Liver (tissue), 9 donors: ENCODE results near the gene BRI3BP. TPM values are rescaled to one million over a fixed set of nuclear protein-coding genes. Genes with fewer than 3 reads are reported as not detected.

Source experiments
- DNase-seq: peaks from one replicate; pipeline ENCODE4 v3.0.0-alpha.2; 2017; ENCODE audit warnings: low spot score
- H3K27ac ChIP-seq, 2 donors: one replicate each; pipeline ENCODE4 v1.7.0; 2013; ENCODE audit warnings: inconsistent platforms in 2 of 2, low read length in 2 of 2, control low read depth in 1 of 2, low read depth in 1 of 2, mild to moderate bottlenecking in 1 of 2
- H3K27me3 ChIP-seq, 4 donors: one replicate each; pipeline versions ENCODE4 v1.6.1 to v1.7.0; 2013; ENCODE audit warnings: low read length in 3 of 4, inconsistent platforms in 1 of 4, mild to moderate bottlenecking in 1 of 4, moderate library complexity in 1 of 4; ENCODE audit not compliant: control insufficient read depth in 4 of 4, insufficient read depth in 4 of 4
- H3K36me3 ChIP-seq, 4 donors: one replicate each; pipeline versions ENCODE4 v1.6.1 to v1.7.0; 2013; ENCODE audit warnings: low read length in 3 of 4, mild to moderate bottlenecking in 3 of 4, low read depth in 1 of 4, moderate library complexity in 1 of 4; ENCODE audit not compliant: control insufficient read depth in 4 of 4, insufficient read depth in 3 of 4
- H3K4me1 ChIP-seq, 4 donors: one replicate each; pipeline versions ENCODE4 v1.6.1 to v1.7.0; 2013; ENCODE audit warnings: low read length in 3 of 4, mild to moderate bottlenecking in 3 of 4, moderate library complexity in 1 of 4; ENCODE audit not compliant: control insufficient read depth in 4 of 4, insufficient read depth in 4 of 4
- H3K4me3 ChIP-seq, 3 donors: one replicate each; pipeline versions ENCODE4 v1.6.1 to v1.7.0; 2013; ENCODE audit warnings: low read length in 3 of 3, control low read depth in 1 of 3, low read depth in 1 of 3, mild to moderate bottlenecking in 1 of 3
- H3K9ac ChIP-seq, 2 donors: one replicate each; pipeline ENCODE4 v1.7.0; 2013; ENCODE audit warnings: low read length in 2 of 2, mild to moderate bottlenecking in 2 of 2, moderate library complexity in 2 of 2, control low read depth in 1 of 2, low read depth in 1 of 2
- H3K9me3 ChIP-seq, 4 donors: one replicate each; pipeline versions ENCODE4 v1.6.1 to v1.7.0; 2013; ENCODE audit warnings: low read length in 3 of 4; ENCODE audit not compliant: control insufficient read depth in 4 of 4
- EGR1 ChIP-seq, 2 donors: IDR thresholded peaks; 2 replicates each; pipeline ENCODE4 v1.6.1; 2016 to 2018; ENCODE audit warnings: antibody characterized with exemption in 2 of 2, low read depth in 2 of 2
- FOXA1 ChIP-seq: IDR thresholded peaks from 2 replicates; pipeline ENCODE4 v1.6.1; 2016; ENCODE audit warnings: antibody characterized with exemption
- FOXA2 ChIP-seq: IDR thresholded peaks from 2 replicates; pipeline ENCODE4 v1.6.1; 2016; ENCODE audit warnings: antibody characterized with exemption
- HNF4A ChIP-seq, 2 donors: conservative IDR thresholded peaks; 2 replicates each; pipeline ENCODE4 v1.6.1; 2016; ENCODE audit warnings: antibody characterized with exemption in 2 of 2, mild to moderate bottlenecking in 2 of 2
- HNF4G ChIP-seq: IDR thresholded peaks from 2 replicates; pipeline ENCODE4 v1.6.1; 2016; ENCODE audit warnings: antibody characterized with exemption
- JUND ChIP-seq, 2 donors: IDR thresholded peaks; 2 replicates each; pipeline ENCODE4 v1.6.1; 2016; ENCODE audit warnings: antibody characterized with exemption in 2 of 2
- NR2F2 ChIP-seq: IDR thresholded peaks from 2 replicates; pipeline ENCODE4 v1.6.1; 2016; ENCODE audit warnings: antibody characterized with exemption
- TAF1 ChIP-seq: conservative IDR thresholded peaks from 2 replicates; pipeline ENCODE4 v1.6.1; 2016; ENCODE audit warnings: antibody characterized with exemption, mild to moderate bottlenecking
- YY1 ChIP-seq: IDR thresholded peaks from 2 replicates; pipeline ENCODE4 v1.6.1; 2016; ENCODE audit warnings: antibody characterized with exemption, mild to moderate bottlenecking
- WGBS: extraction: QIAGEN DNeasy Blood & Tissue Kit; methylation state at CpG from one replicate; pipeline ENCODE4 v1.1.7; 2013; 5-methylcytosine and 5-hydroxymethylcytosine counted together
- polyA plus RNA-seq, 2 donors: library from polyadenylated mRNA; stranded (reverse) in 1 of 2; unstranded in 1 of 2; fragments of 200-250 nt in 1 of 2; fragments of >200 nt in 1 of 2; fragmentation: Nextera tagmentation in 1 of 2; extraction: Ambion mirVana in 1 of 2; gene quantifications; one replicate each; pipeline versions ENCODE4 v1.2.1 to v1.2.3, GENCODE V29; 2013 to 2015
- total RNA-seq, 2 donors: library from RNA; depleted of rRNA; stranded (reverse); fragments of >200 nt; gene quantifications; one replicate each; pipeline ENCODE4 v1.2.3, GENCODE V29; 2014
- TF ChIP-seq, protein P1 (sequence below): IDR thresholded peaks from 2 replicates; pipeline ENCODE4 v1.6.1; 2016; ENCODE audit warnings: antibody characterized with exemption, mild to moderate bottlenecking
- TF ChIP-seq, protein P2 (sequence below): IDR thresholded peaks from 2 replicates; pipeline ENCODE4 v1.6.1; 2016; ENCODE audit warnings: antibody characterized with exemption
- TF ChIP-seq, protein P3 (sequence below): IDR thresholded peaks from 2 replicates; pipeline ENCODE4 v1.6.1; 2016; ENCODE audit warnings: antibody characterized with exemption
- TF ChIP-seq, protein P4 (sequence below): fragments of 150-350 bp; IDR thresholded peaks from 2 replicates; pipeline ENCODE4 v1.5.1; 2017; ENCODE audit warnings: improper control_type of control experiment, low read depth, low read length; ENCODE audit not compliant: missing input control
- donor health status: healthy.
- donor health status: healthy.
- donor health status: healthy.
- donor health status: healthy.
- donor health status: healthy.

The BRI3BP gene
- total and polyA plus RNA-seq, 4 donors, result 2.4 to 15.3 (median 4.7) TPM

DNA sequence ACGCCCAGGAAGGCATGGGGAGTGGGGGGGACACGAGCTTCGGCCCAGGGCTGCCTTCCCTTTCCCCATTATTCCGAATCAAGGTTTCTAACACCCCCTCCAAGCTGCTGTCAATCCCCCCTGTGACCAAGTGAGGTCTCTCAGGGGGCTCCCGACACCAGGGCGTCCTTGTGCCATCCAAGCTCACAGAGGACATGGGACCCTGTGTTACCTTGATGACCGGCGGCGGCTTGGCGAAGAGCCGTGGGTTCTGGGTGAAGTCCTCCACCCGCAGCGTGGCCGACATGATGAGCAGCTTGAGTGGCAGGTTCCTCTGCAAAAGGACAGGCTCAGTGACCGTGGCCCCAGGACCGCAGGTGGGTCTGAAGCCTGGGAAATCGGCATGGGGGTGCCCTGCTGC lies 24.8 kb upstream of the BRI3BP start:
- 91% methylated on average over 17 of the region's 17 CpGs for WGBS
- Histone ChIP-seq H3K4me3 (no peak overlapping the region), H3K27ac (no peak overlapping the region), H3K4me1 (no peaks in the 10 kb centered on the region), H3K9me3 (no peaks in the 10 kb centered on the region), H3K27me3 (no peaks in the 10 kb centered on the region), H3K36me3 (peaks cover 10 to 62% (median 26%) of the 10 kb centered on the region in 4 donors), H3K9ac (no peak overlapping the region)
- no peak for DNase-seq
- TF ChIP-seq, protein P1, sequence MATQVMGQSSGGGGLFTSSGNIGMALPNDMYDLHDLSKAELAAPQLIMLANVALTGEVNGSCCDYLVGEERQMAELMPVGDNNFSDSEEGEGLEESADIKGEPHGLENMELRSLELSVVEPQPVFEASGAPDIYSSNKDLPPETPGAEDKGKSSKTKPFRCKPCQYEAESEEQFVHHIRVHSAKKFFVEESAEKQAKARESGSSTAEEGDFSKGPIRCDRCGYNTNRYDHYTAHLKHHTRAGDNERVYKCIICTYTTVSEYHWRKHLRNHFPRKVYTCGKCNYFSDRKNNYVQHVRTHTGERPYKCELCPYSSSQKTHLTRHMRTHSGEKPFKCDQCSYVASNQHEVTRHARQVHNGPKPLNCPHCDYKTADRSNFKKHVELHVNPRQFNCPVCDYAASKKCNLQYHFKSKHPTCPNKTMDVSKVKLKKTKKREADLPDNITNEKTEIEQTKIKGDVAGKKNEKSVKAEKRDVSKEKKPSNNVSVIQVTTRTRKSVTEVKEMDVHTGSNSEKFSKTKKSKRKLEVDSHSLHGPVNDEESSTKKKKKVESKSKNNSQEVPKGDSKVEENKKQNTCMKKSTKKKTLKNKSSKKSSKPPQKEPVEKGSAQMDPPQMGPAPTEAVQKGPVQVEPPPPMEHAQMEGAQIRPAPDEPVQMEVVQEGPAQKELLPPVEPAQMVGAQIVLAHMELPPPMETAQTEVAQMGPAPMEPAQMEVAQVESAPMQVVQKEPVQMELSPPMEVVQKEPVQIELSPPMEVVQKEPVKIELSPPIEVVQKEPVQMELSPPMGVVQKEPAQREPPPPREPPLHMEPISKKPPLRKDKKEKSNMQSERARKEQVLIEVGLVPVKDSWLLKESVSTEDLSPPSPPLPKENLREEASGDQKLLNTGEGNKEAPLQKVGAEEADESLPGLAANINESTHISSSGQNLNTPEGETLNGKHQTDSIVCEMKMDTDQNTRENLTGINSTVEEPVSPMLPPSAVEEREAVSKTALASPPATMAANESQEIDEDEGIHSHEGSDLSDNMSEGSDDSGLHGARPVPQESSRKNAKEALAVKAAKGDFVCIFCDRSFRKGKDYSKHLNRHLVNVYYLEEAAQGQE, result no peak

DNA sequence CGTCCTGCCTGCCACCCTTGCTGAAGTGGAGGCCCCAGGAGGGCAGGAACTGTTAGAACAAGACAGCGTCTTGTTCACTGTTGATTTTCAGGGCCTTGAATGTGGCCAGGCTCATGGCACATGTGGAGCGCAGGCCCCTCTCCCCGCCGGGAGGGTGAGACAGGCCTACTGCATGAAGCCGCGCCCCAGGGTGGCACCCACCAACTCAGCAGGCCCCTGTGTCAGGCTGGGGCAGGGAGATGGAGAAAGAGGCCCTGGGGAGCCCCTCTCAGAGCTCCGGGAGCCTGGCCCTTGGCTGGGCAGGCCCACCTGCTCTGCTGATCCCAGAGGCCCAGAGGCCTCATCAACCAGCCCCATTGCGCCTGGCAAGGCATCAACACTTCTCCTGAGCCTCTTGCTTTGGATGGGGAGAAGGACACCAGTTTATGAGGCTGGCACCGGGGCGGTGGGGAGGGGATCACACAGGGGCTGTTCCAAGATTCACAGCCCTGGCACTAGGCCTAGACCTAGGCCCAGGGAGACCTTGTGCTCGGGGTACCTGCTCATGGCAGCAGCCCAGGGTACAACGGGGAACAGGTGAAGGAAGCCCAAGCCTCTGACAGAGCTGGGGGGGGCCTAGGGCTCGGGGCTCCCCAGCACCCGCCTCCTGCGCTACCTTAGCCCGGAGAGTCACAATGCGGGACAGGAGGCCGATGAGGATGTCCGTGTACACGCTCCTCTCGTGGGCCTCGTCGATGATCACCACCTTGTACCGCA lies 22.6 kb upstream of the BRI3BP start:
- Histone ChIP-seq H3K27me3 (no peaks in the 10 kb centered on the region), H3K27ac (no peak overlapping the region), H3K4me3 (no peak overlapping the region), H3K36me3 (peaks cover 10 to 60% (median 28%) of the 10 kb centered on the region in 4 donors), H3K4me1 (no peaks in the 10 kb centered on the region), H3K9ac (no peak overlapping the region), H3K9me3 (no peaks in the 10 kb centered on the region)
- TF ChIP-seq FOXA1, result no peak
- no peak for TF ChIP-seq HNF4A (conservative IDR thresholded peaks at IDR 0.05)
- TF ChIP-seq, protein P2, sequence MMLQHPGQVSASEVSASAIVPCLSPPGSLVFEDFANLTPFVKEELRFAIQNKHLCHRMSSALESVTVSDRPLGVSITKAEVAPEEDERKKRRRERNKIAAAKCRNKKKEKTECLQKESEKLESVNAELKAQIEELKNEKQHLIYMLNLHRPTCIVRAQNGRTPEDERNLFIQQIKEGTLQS, result no peak
- TF ChIP-seq FOXA2, result no peak
- TF ChIP-seq, protein P3, sequence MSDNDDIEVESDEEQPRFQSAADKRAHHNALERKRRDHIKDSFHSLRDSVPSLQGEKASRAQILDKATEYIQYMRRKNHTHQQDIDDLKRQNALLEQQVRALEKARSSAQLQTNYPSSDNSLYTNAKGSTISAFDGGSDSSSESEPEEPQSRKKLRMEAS, result no peak
- TF ChIP-seq JUND (IDR thresholded peaks at IDR 0.05), result no peak
- no peak for TF ChIP-seq NR2F2
- no peak for TF ChIP-seq HNF4G
- TF ChIP-seq, protein P4, sequence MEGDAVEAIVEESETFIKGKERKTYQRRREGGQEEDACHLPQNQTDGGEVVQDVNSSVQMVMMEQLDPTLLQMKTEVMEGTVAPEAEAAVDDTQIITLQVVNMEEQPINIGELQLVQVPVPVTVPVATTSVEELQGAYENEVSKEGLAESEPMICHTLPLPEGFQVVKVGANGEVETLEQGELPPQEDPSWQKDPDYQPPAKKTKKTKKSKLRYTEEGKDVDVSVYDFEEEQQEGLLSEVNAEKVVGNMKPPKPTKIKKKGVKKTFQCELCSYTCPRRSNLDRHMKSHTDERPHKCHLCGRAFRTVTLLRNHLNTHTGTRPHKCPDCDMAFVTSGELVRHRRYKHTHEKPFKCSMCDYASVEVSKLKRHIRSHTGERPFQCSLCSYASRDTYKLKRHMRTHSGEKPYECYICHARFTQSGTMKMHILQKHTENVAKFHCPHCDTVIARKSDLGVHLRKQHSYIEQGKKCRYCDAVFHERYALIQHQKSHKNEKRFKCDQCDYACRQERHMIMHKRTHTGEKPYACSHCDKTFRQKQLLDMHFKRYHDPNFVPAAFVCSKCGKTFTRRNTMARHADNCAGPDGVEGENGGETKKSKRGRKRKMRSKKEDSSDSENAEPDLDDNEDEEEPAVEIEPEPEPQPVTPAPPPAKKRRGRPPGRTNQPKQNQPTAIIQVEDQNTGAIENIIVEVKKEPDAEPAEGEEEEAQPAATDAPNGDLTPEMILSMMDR, result no peak
- no peak for TF ChIP-seq YY1
- TF ChIP-seq EGR1 (IDR thresholded peaks at IDR 0.05; ENCODE audit: low read depth in 2 of 2), result no peak
- TF ChIP-seq TAF1, result no peak
- WGBS, result 97% methylated on average over 25 of the region's 25 CpGs
- no peak for DNase-seq
